ENCODE data around the gene DHRSX.

DNA sequence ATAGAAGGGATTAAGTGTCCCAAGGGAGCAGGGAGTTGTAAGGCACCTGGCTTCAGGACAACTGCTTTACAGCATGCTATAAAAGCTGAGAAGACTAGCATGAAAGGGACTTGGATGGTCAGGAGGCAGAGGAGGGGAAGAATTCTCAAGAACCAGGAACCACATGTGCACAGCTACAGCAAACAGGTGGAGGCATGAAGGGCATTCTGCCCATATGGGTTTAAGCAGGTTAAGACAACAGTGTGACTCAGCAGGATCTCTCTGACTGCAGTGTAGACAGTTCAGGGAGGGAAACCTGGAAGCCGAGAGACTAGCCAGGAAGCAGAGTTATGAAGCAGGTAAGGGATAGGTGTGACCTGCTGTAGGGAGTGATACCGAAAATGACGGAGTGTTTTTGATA is 117.0 kb downstream of the DHRSX start:
- TF ChIP-seq, protein P1, sequence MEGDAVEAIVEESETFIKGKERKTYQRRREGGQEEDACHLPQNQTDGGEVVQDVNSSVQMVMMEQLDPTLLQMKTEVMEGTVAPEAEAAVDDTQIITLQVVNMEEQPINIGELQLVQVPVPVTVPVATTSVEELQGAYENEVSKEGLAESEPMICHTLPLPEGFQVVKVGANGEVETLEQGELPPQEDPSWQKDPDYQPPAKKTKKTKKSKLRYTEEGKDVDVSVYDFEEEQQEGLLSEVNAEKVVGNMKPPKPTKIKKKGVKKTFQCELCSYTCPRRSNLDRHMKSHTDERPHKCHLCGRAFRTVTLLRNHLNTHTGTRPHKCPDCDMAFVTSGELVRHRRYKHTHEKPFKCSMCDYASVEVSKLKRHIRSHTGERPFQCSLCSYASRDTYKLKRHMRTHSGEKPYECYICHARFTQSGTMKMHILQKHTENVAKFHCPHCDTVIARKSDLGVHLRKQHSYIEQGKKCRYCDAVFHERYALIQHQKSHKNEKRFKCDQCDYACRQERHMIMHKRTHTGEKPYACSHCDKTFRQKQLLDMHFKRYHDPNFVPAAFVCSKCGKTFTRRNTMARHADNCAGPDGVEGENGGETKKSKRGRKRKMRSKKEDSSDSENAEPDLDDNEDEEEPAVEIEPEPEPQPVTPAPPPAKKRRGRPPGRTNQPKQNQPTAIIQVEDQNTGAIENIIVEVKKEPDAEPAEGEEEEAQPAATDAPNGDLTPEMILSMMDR (IDR thresholded peaks at IDR 0.05; ENCODE audit: low read depth, low read length): no peak
- TF ChIP-seq POLR2A (IDR thresholded peaks at IDR 0.05; ENCODE audit: extremely low read depth, insufficient read length): no peak

Data from NB4 (cell line).